Mesenchymal stem cell (in vitro differentiated cells and primary cell): Measurements from ENCODE around the gene P2RX3.
A peak's percentile ranks its signal among the peaks of the same experiment; 100 is the strongest.

Experiments used
- DNase-seq: peaks from one replicate; pipeline ENCODE4 v3.0.0-alpha.2; 2013
- H2AFZ ChIP-seq: one replicate; pipeline ENCODE4 v1.6.1; 2013; ENCODE audit warnings: low read depth, mild to moderate bottlenecking, control low read depth, inconsistent platforms, low read length, moderate library complexity
- H2AK5ac ChIP-seq: 2 replicates; pipeline ENCODE4 v1.6.1; 2013; ENCODE audit warnings: low read length, moderate library complexity, mild to moderate bottlenecking, inconsistent platforms; ENCODE audit not compliant: severe bottlenecking
- H2BK120ac ChIP-seq: one replicate; pipeline ENCODE4 v1.6.1; 2013; ENCODE audit warnings: low read depth, mild to moderate bottlenecking, inconsistent platforms, low read length, moderate library complexity
- H2BK12ac ChIP-seq, 2 experiments: one replicate each; pipeline ENCODE4 v1.6.1; 2013; ENCODE audit warnings: inconsistent platforms in 2 of 2, low read length in 2 of 2, mild to moderate bottlenecking in 2 of 2, moderate library complexity in 2 of 2, control low read depth in 1 of 2
- H2BK15ac ChIP-seq: one replicate; pipeline ENCODE4 v1.6.1; 2013; ENCODE audit warnings: mild to moderate bottlenecking, low read depth, inconsistent platforms; ENCODE audit not compliant: poor library complexity, severe bottlenecking
- H2BK5ac ChIP-seq: 2 replicates; pipeline ENCODE4 v1.6.1; 2013; ENCODE audit warnings: low read depth, mild to moderate bottlenecking, low read length, control low read depth, inconsistent platforms; ENCODE audit not compliant: poor library complexity, severe bottlenecking
- H3K14ac ChIP-seq, 2 experiments: one replicate each; pipeline ENCODE4 v1.6.1; 2013; ENCODE audit warnings: inconsistent platforms in 2 of 2, low read length in 2 of 2, control low read depth in 1 of 2, mild to moderate bottlenecking in 1 of 2, moderate library complexity in 1 of 2
- H3K18ac ChIP-seq, 2 experiments: one replicate each; pipeline ENCODE4 v1.6.1; 2013; ENCODE audit warnings: inconsistent platforms in 2 of 2, low read length in 2 of 2, control low read depth in 1 of 2, low read depth in 1 of 2, mild to moderate bottlenecking in 1 of 2
- H3K23ac ChIP-seq, 2 experiments: one replicate each; pipeline ENCODE4 v1.6.1; 2013; ENCODE audit warnings: inconsistent platforms in 2 of 2, low read length in 2 of 2, mild to moderate bottlenecking in 2 of 2, moderate library complexity in 2 of 2, control low read depth in 1 of 2
- H3K27ac ChIP-seq: 2 replicates; pipeline ENCODE4 v1.5.1; 2013; ENCODE audit warnings: mild to moderate bottlenecking, moderate library complexity, low read length, control low read depth, inconsistent platforms; ENCODE audit not compliant: poor library complexity, severe bottlenecking
- H3K27me3 ChIP-seq, 2 experiments: 2 replicates each; pipeline versions ENCODE4 v1.6.1 to v1.7.0; 2013; ENCODE audit warnings: low read length in 2 of 2, mild to moderate bottlenecking in 2 of 2, moderate library complexity in 2 of 2, control low read depth in 1 of 2, inconsistent platforms in 1 of 2; ENCODE audit not compliant: control insufficient read depth in 1 of 2, insufficient read depth in 1 of 2
- H3K36me3 ChIP-seq, 2 experiments: 2 replicates each; pipeline versions ENCODE4 v1.6.1 to v1.7.0; 2013; ENCODE audit warnings: low read length in 2 of 2, control low read depth in 1 of 2, inconsistent platforms in 1 of 2, low read depth in 1 of 2, mild to moderate bottlenecking in 1 of 2; ENCODE audit not compliant: insufficient read depth in 2 of 2, control insufficient read depth in 1 of 2
- H3K4ac ChIP-seq, 2 experiments: one replicate each; pipeline ENCODE4 v1.6.1; 2013; ENCODE audit warnings: inconsistent platforms in 2 of 2, low read length in 2 of 2, mild to moderate bottlenecking in 2 of 2, moderate library complexity in 2 of 2, control low read depth in 1 of 2, low read depth in 1 of 2
- H3K4me1 ChIP-seq: 2 replicates; pipeline ENCODE4 v1.6.1; 2013; ENCODE audit warnings: low read depth, low read length, control low read depth; ENCODE audit not compliant: control insufficient read depth, insufficient read depth
- H3K4me2 ChIP-seq: 2 replicates; pipeline ENCODE4 v1.6.1; 2013; ENCODE audit warnings: low read length, mild to moderate bottlenecking, inconsistent platforms; ENCODE audit not compliant: poor library complexity, severe bottlenecking
- H3K4me3 ChIP-seq, 2 experiments: 2 replicates each; pipeline versions ENCODE4 v1.5.1 to v1.7.0; 2013; ENCODE audit warnings: low read length in 2 of 2, mild to moderate bottlenecking in 2 of 2, control low read depth in 1 of 2, low read depth in 1 of 2; ENCODE audit not compliant: insufficient read depth in 1 of 2
- H3K79me1 ChIP-seq: replicated peaks from 2 replicates; pipeline ENCODE4 v1.6.1; 2013; ENCODE audit warnings: mild to moderate bottlenecking, control low read depth, low read length, inconsistent platforms; ENCODE audit not compliant: poor library complexity, severe bottlenecking
- H3K9ac ChIP-seq: 2 replicates; pipeline ENCODE4 v1.7.0; 2013; ENCODE audit warnings: mild to moderate bottlenecking, low read length, moderate library complexity
- H3K9me3 ChIP-seq: 2 replicates; pipeline ENCODE4 v1.7.0; 2013; ENCODE audit warnings: mild to moderate bottlenecking, low read length; ENCODE audit not compliant: control insufficient read depth
- H4K8ac ChIP-seq: one replicate; pipeline ENCODE4 v1.6.1; 2013; ENCODE audit warnings: inconsistent platforms, mild to moderate bottlenecking, low read length, moderate library complexity
- H4K91ac ChIP-seq: one replicate; pipeline ENCODE4 v1.6.1; 2013; ENCODE audit warnings: mild to moderate bottlenecking, low read length, inconsistent platforms
- WGBS: methylation state at CpG from one replicate; pipeline ENCODE4 v1.1.7; 2013; ENCODE audit warnings: mixed read lengths; 5-methylcytosine and 5-hydroxymethylcytosine counted together

P2RX3 gene

GRCh38 chr11:57357856-57358255 is 19.7 kb downstream of the P2RX3 start:
- H3K4me2 ChIP-seq: no peak overlapping the region
- DNase-seq: peak; percentile 32
- peaks cover 2% of the 10 kb centered on the region for H3K4me1 ChIP-seq
- H2BK120ac ChIP-seq: no peak overlapping the region
- no peak overlapping the region for H2BK5ac ChIP-seq
- H3K14ac ChIP-seq: no peak overlapping the region
- H2AK5ac ChIP-seq: no peak overlapping the region
- peaks cover 0 to 39% of the 10 kb centered on the region in 2 experiments for H3K27me3 ChIP-seq
- no peak overlapping the region for H4K8ac ChIP-seq
- H3K79me1 ChIP-seq: no peaks in the 10 kb centered on the region
- no peak overlapping the region for H3K4ac ChIP-seq
- no peak overlapping the region for H3K23ac ChIP-seq
- H3K36me3 ChIP-seq: no peaks in the 10 kb centered on the region
- H3K4me3 ChIP-seq: peak overlapping the region in 1 of 2 experiments; percentile 0
- H2BK15ac ChIP-seq: no peak overlapping the region
- H2AFZ ChIP-seq: no peak overlapping the region
- H4K91ac ChIP-seq: no peak overlapping the region
- H3K9me3 ChIP-seq: no peaks in the 10 kb centered on the region
- no peak overlapping the region for H3K27ac ChIP-seq
- WGBS: 60% methylated on average over 6 of the region's 6 CpGs
- no peak overlapping the region for H3K18ac ChIP-seq
- no peak overlapping the region for H2BK12ac ChIP-seq
- H3K9ac ChIP-seq: peak overlapping the region; percentile 87

GRCh38 chr11:57358543-57358961 is 20.4 kb downstream of the P2RX3 start:
- no peaks in the 10 kb centered on the region for H3K36me3 ChIP-seq
- no peaks in the 10 kb centered on the region for H3K79me1 ChIP-seq
- no peak overlapping the region for H3K18ac ChIP-seq
- no peak overlapping the region for H2BK15ac ChIP-seq
- H4K91ac ChIP-seq: no peak overlapping the region
- H3K4me2 ChIP-seq: no peak overlapping the region
- no peak overlapping the region for H2BK5ac ChIP-seq
- H3K4me1 ChIP-seq: peaks cover 2% of the 10 kb centered on the region
- no peak overlapping the region for H3K4me3 ChIP-seq
- no peak overlapping the region for H3K14ac ChIP-seq
- no peak overlapping the region for H2AK5ac ChIP-seq
- peak; percentile 9 for DNase-seq
- H3K4ac ChIP-seq: no peak overlapping the region
- H2BK12ac ChIP-seq: no peak overlapping the region
- 81% methylated on average over 6 of the region's 9 CpGs for WGBS
- no peak overlapping the region for H4K8ac ChIP-seq
- no peak overlapping the region for H3K23ac ChIP-seq
- no peak overlapping the region for H2AFZ ChIP-seq
- H3K27me3 ChIP-seq: peaks cover 0 to 39% of the 10 kb centered on the region in 2 experiments
- H3K9ac ChIP-seq: peak overlapping the region; percentile 87
- no peak overlapping the region for H2BK120ac ChIP-seq
- no peaks in the 10 kb centered on the region for H3K9me3 ChIP-seq
- H3K27ac ChIP-seq: no peak overlapping the region

GRCh38 chr11:57358991-57359390 is 20.8 kb downstream of the P2RX3 start:
- no peak overlapping the region for H3K4me3 ChIP-seq
- H3K79me1 ChIP-seq: no peaks in the 10 kb centered on the region
- no peak overlapping the region for H2BK5ac ChIP-seq
- DNase-seq: no peak
- H3K23ac ChIP-seq: no peak overlapping the region
- no peak overlapping the region for H4K91ac ChIP-seq
- no peak overlapping the region for H2AK5ac ChIP-seq
- no peak overlapping the region for H3K27ac ChIP-seq
- no peak overlapping the region for H3K14ac ChIP-seq
- H2BK12ac ChIP-seq: no peak overlapping the region
- no peak overlapping the region for H3K9ac ChIP-seq
- no peak overlapping the region for H3K18ac ChIP-seq
- no peak overlapping the region for H2BK15ac ChIP-seq
- no peak overlapping the region for H4K8ac ChIP-seq
- H2AFZ ChIP-seq: no peak overlapping the region
- peaks cover 1 to 39% of the 10 kb centered on the region in 2 experiments for H3K27me3 ChIP-seq
- no peaks in the 10 kb centered on the region for H3K9me3 ChIP-seq
- peaks cover 2% of the 10 kb centered on the region for H3K4me1 ChIP-seq
- no peak overlapping the region for H2BK120ac ChIP-seq
- H3K4me2 ChIP-seq: no peak overlapping the region
- no peaks in the 10 kb centered on the region for H3K36me3 ChIP-seq
- no peak overlapping the region for H3K4ac ChIP-seq
- 87% methylated on average over 9 of the region's 9 CpGs for WGBS

- DNase-seq: no peak
- no peak overlapping the region for H3K23ac ChIP-seq
- H2AK5ac ChIP-seq: no peak overlapping the region
- no peak overlapping the region for H2BK5ac ChIP-seq
- H2BK12ac ChIP-seq: no peak overlapping the region
- H3K4ac ChIP-seq: no peak overlapping the region
- H3K36me3 ChIP-seq: no peaks in the 10 kb centered on the region
- no peaks in the 10 kb centered on the region for H3K79me1 ChIP-seq
- H3K14ac ChIP-seq: no peak overlapping the region
- H2BK120ac ChIP-seq: no peak overlapping the region
- peaks cover 5 to 38% of the 10 kb centered on the region in 2 experiments for H3K27me3 ChIP-seq
- no peak overlapping the region for H3K4me3 ChIP-seq
- H3K9me3 ChIP-seq: no peaks in the 10 kb centered on the region
- H3K9ac ChIP-seq: no peak overlapping the region
- H2AFZ ChIP-seq: no peak overlapping the region
- no peak overlapping the region for H3K18ac ChIP-seq
- H4K8ac ChIP-seq: no peak overlapping the region
- no peak overlapping the region for H4K91ac ChIP-seq
- no peak overlapping the region for H3K27ac ChIP-seq
- 91% methylated on average over 5 of the region's 5 CpGs for WGBS
- H3K4me1 ChIP-seq: peaks cover 2% of the 10 kb centered on the region
- no peak overlapping the region for H2BK15ac ChIP-seq
- H3K4me2 ChIP-seq: no peak overlapping the region
Observed at GRCh38 chr11:57359396-57359795, 21.2 kb downstream of the P2RX3 start.
